ENCODE results near the gene IRF2BP2. TPM values are rescaled to one million over a fixed set of nuclear protein-coding genes. Genes with fewer than 3 reads are reported as not detected.

Gene IRF2BP2
- total RNA-seq, 1 donor from 2014 or later = 83.0 TPM

- Histone ChIP-seq H3K9me3 (ENCODE audit: control insufficient read depth in 3 of 3, low read length in 3 of 3) (no peaks in the 10 kb centered on the region), H3K36me3 (ENCODE audit: control insufficient read depth in 3 of 3, insufficient read depth in 3 of 3, low read length in 3 of 3) (peaks cover 0 to under 1% (median 0%) of the 10 kb centered on the region in 3 donors), H3K4me1 (ENCODE audit: control insufficient read depth in 3 of 3, insufficient read depth in 3 of 3, low read length in 3 of 3) (peaks cover 43 to 61% (median 58%) of the 10 kb centered on the region in 3 donors), H3K4me3 (ENCODE audit: low read length in 3 of 3) (peak overlapping the region in 1 of 3 donors; percentile 44), H3K9ac (ENCODE audit: low read depth in 1 of 3, low read length in 3 of 3) (peak overlapping the region in 2 of 3 donors; percentile 57 to 90), H3K27ac (ENCODE audit: low read depth, low read length) (peak overlapping the region; percentile 99), H3K27me3 (ENCODE audit: control insufficient read depth in 3 of 3, insufficient read depth in 3 of 3, low read length in 3 of 3) (no peaks in the 10 kb centered on the region)
Measured at GRCh38 chr1:234614081-234614489, 4.1 kb upstream of the IRF2BP2 start.

GRCh38 chr1:234613128-234613875 is 3.3 kb upstream of the IRF2BP2 start:
- Histone ChIP-seq H3K4me1 (ENCODE audit: control insufficient read depth in 3 of 3, insufficient read depth in 3 of 3, low read length in 3 of 3) (peaks cover 38 to 53% (median 50%) of the 10 kb centered on the region in 3 donors), H3K9ac (ENCODE audit: low read depth in 1 of 3, low read length in 3 of 3) (peak overlapping the region; percentile 80 to 93 (median 90)), H3K27ac (ENCODE audit: low read depth, low read length) (peak overlapping the region; percentile 99), H3K9me3 (ENCODE audit: control insufficient read depth in 3 of 3, low read length in 3 of 3) (no peaks in the 10 kb centered on the region), H3K27me3 (ENCODE audit: control insufficient read depth in 3 of 3, insufficient read depth in 3 of 3, low read length in 3 of 3) (no peaks in the 10 kb centered on the region), H3K36me3 (ENCODE audit: control insufficient read depth in 3 of 3, insufficient read depth in 3 of 3, low read length in 3 of 3) (peaks cover 0 to 8% (median 0%) of the 10 kb centered on the region in 3 donors), H3K4me3 (ENCODE audit: low read length in 3 of 3) (peak overlapping the region; percentile 44 to 62 (median 46))

GRCh38 chr1:234612352-234613127 is 2.6 kb upstream of the IRF2BP2 start:
- Histone ChIP-seq H3K36me3 (ENCODE audit: control insufficient read depth in 3 of 3, insufficient read depth in 3 of 3, low read length in 3 of 3) (peaks cover 4 to 11% (median 5%) of the 10 kb centered on the region in 3 donors), H3K27me3 (ENCODE audit: control insufficient read depth in 3 of 3, insufficient read depth in 3 of 3, low read length in 3 of 3) (no peaks in the 10 kb centered on the region), H3K27ac (ENCODE audit: low read depth, low read length) (peak overlapping the region; percentile 99), H3K9me3 (ENCODE audit: control insufficient read depth in 3 of 3, low read length in 3 of 3) (no peaks in the 10 kb centered on the region), H3K9ac (ENCODE audit: low read depth in 1 of 3, low read length in 3 of 3) (peak overlapping the region; percentile 80 to 93 (median 90)), H3K4me1 (ENCODE audit: control insufficient read depth in 3 of 3, insufficient read depth in 3 of 3, low read length in 3 of 3) (peaks cover 35 to 48% (median 48%) of the 10 kb centered on the region in 3 donors), H3K4me3 (ENCODE audit: low read length in 3 of 3) (peak overlapping the region; percentile 44 to 62 (median 46))

- Histone ChIP-seq H3K9me3 (ENCODE audit: control insufficient read depth in 3 of 3, low read length in 3 of 3) (no peaks in the 10 kb centered on the region), H3K27me3 (ENCODE audit: control insufficient read depth in 3 of 3, insufficient read depth in 3 of 3, low read length in 3 of 3) (no peaks in the 10 kb centered on the region), H3K27ac (ENCODE audit: low read depth, low read length) (peak overlapping the region; percentile 99), H3K36me3 (ENCODE audit: control insufficient read depth in 3 of 3, insufficient read depth in 3 of 3, low read length in 3 of 3) (peaks cover 10 to 18% (median 11%) of the 10 kb centered on the region in 3 donors), H3K4me1 (ENCODE audit: control insufficient read depth in 3 of 3, insufficient read depth in 3 of 3, low read length in 3 of 3) (peaks cover 33 to 49% (median 47%) of the 10 kb centered on the region in 3 donors), H3K4me3 (ENCODE audit: low read length in 3 of 3) (peak overlapping the region; percentile 44 to 62 (median 46)), H3K9ac (ENCODE audit: low read depth in 1 of 3, low read length in 3 of 3) (peak overlapping the region; percentile 80 to 93 (median 90))
Measured at GRCh38 chr1:234611847-234612351, 1.9 kb upstream of the IRF2BP2 start.

GRCh38 chr1:234611225-234611846 is 1.4 kb upstream of the IRF2BP2 start:
- no peaks in the 10 kb centered on the region for H3K27me3 ChIP-seq (ENCODE audit: control insufficient read depth in 3 of 3, insufficient read depth in 3 of 3, low read length in 3 of 3)
- peaks cover 16 to 23% (median 17%) of the 10 kb centered on the region in 3 donors for H3K36me3 ChIP-seq (ENCODE audit: control insufficient read depth in 3 of 3, insufficient read depth in 3 of 3, low read length in 3 of 3)
- no peaks in the 10 kb centered on the region for H3K9me3 ChIP-seq (ENCODE audit: control insufficient read depth in 3 of 3, low read length in 3 of 3)
- peak overlapping the region; percentile 80 to 93 (median 90) for H3K9ac ChIP-seq (ENCODE audit: low read depth in 1 of 3, low read length in 3 of 3)
- peak overlapping the region; percentile 47 to 70 (median 62) for H3K4me3 ChIP-seq (ENCODE audit: low read length in 3 of 3)
- peak overlapping the region; percentile 99 for H3K27ac ChIP-seq (ENCODE audit: low read depth, low read length)
- H3K4me1 ChIP-seq (ENCODE audit: control insufficient read depth in 3 of 3, insufficient read depth in 3 of 3, low read length in 3 of 3) = peaks cover 33 to 43% (median 42%) of the 10 kb centered on the region in 3 donors

- Histone ChIP-seq H3K9me3 (ENCODE audit: control insufficient read depth in 3 of 3, low read length in 3 of 3) (no peaks in the 10 kb centered on the region), H3K36me3 (ENCODE audit: control insufficient read depth in 3 of 3, insufficient read depth in 3 of 3, low read length in 3 of 3) (peaks cover 17 to 27% (median 19%) of the 10 kb centered on the region in 3 donors), H3K27me3 (ENCODE audit: control insufficient read depth in 3 of 3, insufficient read depth in 3 of 3, low read length in 3 of 3) (no peaks in the 10 kb centered on the region), H3K4me1 (ENCODE audit: control insufficient read depth in 3 of 3, insufficient read depth in 3 of 3, low read length in 3 of 3) (peaks cover 33 to 42% (median 41%) of the 10 kb centered on the region in 3 donors), H3K4me3 (ENCODE audit: low read length in 3 of 3) (peak overlapping the region; percentile 66 to 93 (median 70)), H3K27ac (ENCODE audit: low read depth, low read length) (peak overlapping the region; percentile 99), H3K9ac (ENCODE audit: low read depth in 1 of 3, low read length in 3 of 3) (peak overlapping the region; percentile 83 to 100 (median 90))
Measured at GRCh38 chr1:234610666-234611224, 767 bp upstream of the IRF2BP2 start.

- Histone ChIP-seq H3K4me1 (ENCODE audit: control insufficient read depth in 3 of 3, insufficient read depth in 3 of 3, low read length in 3 of 3) (peaks cover 33 to 44% (median 42%) of the 10 kb centered on the region in 3 donors), H3K4me3 (ENCODE audit: low read length in 3 of 3) (peak overlapping the region in 2 of 3 donors; percentile 59 to 66), H3K27ac (ENCODE audit: low read depth, low read length) (peak overlapping the region; percentile 99), H3K9me3 (ENCODE audit: control insufficient read depth in 3 of 3, low read length in 3 of 3) (no peaks in the 10 kb centered on the region), H3K36me3 (ENCODE audit: control insufficient read depth in 3 of 3, insufficient read depth in 3 of 3, low read length in 3 of 3) (peaks cover 17 to 27% (median 19%) of the 10 kb centered on the region in 3 donors), H3K9ac (ENCODE audit: low read depth in 1 of 3, low read length in 3 of 3) (peak overlapping the region in 2 of 3 donors; percentile 68 to 90), H3K27me3 (ENCODE audit: control insufficient read depth in 3 of 3, insufficient read depth in 3 of 3, low read length in 3 of 3) (no peaks in the 10 kb centered on the region)
Measured at GRCh38 chr1:234609691-234610042, 311 bp downstream of the IRF2BP2 start.

- H3K9me3 ChIP-seq (ENCODE audit: control insufficient read depth in 3 of 3, low read length in 3 of 3) = no peaks in the 10 kb centered on the region
- H3K4me1 ChIP-seq (ENCODE audit: control insufficient read depth in 3 of 3, insufficient read depth in 3 of 3, low read length in 3 of 3) = peaks cover 30 to 41% (median 39%) of the 10 kb centered on the region in 3 donors
- H3K27me3 ChIP-seq (ENCODE audit: control insufficient read depth in 3 of 3, insufficient read depth in 3 of 3, low read length in 3 of 3) = no peaks in the 10 kb centered on the region
- peak overlapping the region; percentile 99 for H3K27ac ChIP-seq (ENCODE audit: low read depth, low read length)
- H3K9ac ChIP-seq (ENCODE audit: low read depth in 1 of 3, low read length in 3 of 3) = peak overlapping the region; percentile 93 to 99 (median 99)
- H3K4me3 ChIP-seq (ENCODE audit: low read length in 3 of 3) = peak overlapping the region; percentile 63 to 97 (median 81)
- peaks cover 17 to 27% (median 19%) of the 10 kb centered on the region in 3 donors for H3K36me3 ChIP-seq (ENCODE audit: control insufficient read depth in 3 of 3, insufficient read depth in 3 of 3, low read length in 3 of 3)
Measured at GRCh38 chr1:234608911-234609690, 877 bp downstream of the IRF2BP2 start.
